Ovary (tissue), 9 donors: ENCODE data around the gene COL5A2. TPM values are rescaled to one million over a fixed set of nuclear protein-coding genes. Genes with fewer than 3 reads are reported as not detected.

ENCODE experiments used
- DNase-seq, 5 donors: peaks; one replicate each; pipeline ENCODE4 v3.0.0-alpha.2; 2019 to 2020
- H3K27ac ChIP-seq, 2 donors: fragments of 200-600 bp; one replicate each; pipeline versions ENCODE4 v1.5.1 to v1.8.0; 2019 to 2022
- H3K27me3 ChIP-seq: fragments of 200-600 bp; one replicate; pipeline ENCODE4 v1.8.0; 2022
- H3K36me3 ChIP-seq: fragments of 200-600 bp; sonication (generic); one replicate; pipeline ENCODE4 v1.5.1; 2019
- H3K4me1 ChIP-seq: one replicate; pipeline ENCODE4 v1.8.1; 2013; ENCODE audit warnings: mild to moderate bottlenecking, moderate library complexity; ENCODE audit not compliant: insufficient read depth
- H3K4me3 ChIP-seq: fragments of 200-600 bp; sonication (generic); one replicate; pipeline ENCODE4 v1.5.1; 2017
- H3K9me3 ChIP-seq, 2 donors: fragments of 200-600 bp in 1 of 2; sonication (generic) in 1 of 2; one replicate each; pipeline versions ENCODE4 v1.5.1 to v1.8.1; 2013 to 2019; ENCODE audit warnings: mild to moderate bottlenecking in 1 of 2, moderate library complexity in 1 of 2
- CTCF ChIP-seq, 3 donors: fragments of 450-650 bp in 2 of 3; fragments of 200-600 bp in 1 of 3; IDR thresholded peaks; one replicate each; pipeline versions ENCODE4 v1.5.1 to v1.8.0; 2016 to 2022; ENCODE audit warnings: antibody characterized with exemption in 3 of 3, mild to moderate bottlenecking in 1 of 3
- EP300 ChIP-seq: sonication (generic); formaldehyde crosslinking; IDR thresholded peaks from one replicate; pipeline ENCODE4 v1.6.1; 2017; ENCODE audit warnings: antibody characterized with exemption
- POLR2A ChIP-seq: fragments of 450-650 bp; IDR thresholded peaks from one replicate; pipeline ENCODE4 v1.6.1; 2017; ENCODE audit warnings: antibody characterized with exemption, mild to moderate bottlenecking, moderate library complexity
- WGBS, 3 donors: extraction: QIAGEN DNeasy Blood & Tissue Kit in 1 of 3; methylation state at CpG; one replicate each; pipeline versions ENCODE4 v1.1.5 to v1.1.7; 2013 to 2017; 5-methylcytosine and 5-hydroxymethylcytosine counted together
- intact Hi-C, 4 donors: fragments of 100-400 bp; cut with DNase I; formaldehyde crosslinking; loops; one replicate each; pipeline versions ENCODE4 v1.11.0 to v1.15.1; 2022 to 2023
- polyA plus RNA-seq, 2 donors: library from polyadenylated mRNA; stranded (reverse); fragments of 200-250 nt in 1 of 2; fragments of 350-450 nt in 1 of 2; fragmentation: Illumina TruSeq in 1 of 2; extraction: RNeasy Lipid Tissue Mini Kit (QIAGEN cat#74804) in 1 of 2; gene quantifications; one replicate each; pipeline ENCODE4 v1.2.3, GENCODE V29; 2013 to 2014
- total RNA-seq, 7 donors: library from RNA; depleted of rRNA in 2 of 7; stranded (reverse); fragments of >200 nt in 2 of 7; fragmentation: NEBNext Ultra II Directional in 3 of 7; extraction: Animal tissue kit (Norgen Biotek cat#: 25700) in 3 of 7; gene quantifications; one replicate each; pipeline versions ENCODE4 v1.1.0 to v1.2.4, GENCODE V29; 2016 to 2023
- donor health status: DM: no; HTN: no; CAD: no; lungs with moderate emphysema.
- donor health status: DM: no; HTN: no; CAD: no.
- donor health status: Bipolar disorder and iron deficiency.
- donor health status: DM: yes; HTN: yes; CAD: no.
- donor health status: DM: no; HTN: no; CAD: no.
- donor health status: DM: yes; HTN: yes; CAD: no.

The COL5A2 gene
- total and polyA plus RNA-seq, 9 donors: 25.2 to 46.8 (median 31.7) TPM

GRCh38 chr2:189013031-189013430 lies 166.5 kb downstream of the COL5A2 start:
- no peak for DNase-seq
- Histone ChIP-seq H3K27me3 (no peaks in the 10 kb centered on the region), H3K9me3 (no peaks in the 10 kb centered on the region), H3K27ac (no peak overlapping the region), H3K36me3 (no peaks in the 10 kb centered on the region), H3K4me1 (peaks cover 5% of the 10 kb centered on the region), H3K4me3 (no peak overlapping the region)
- 81 to 83% (median 82%) methylated on average over 3 of the region's 3 CpGs for WGBS, 3 donors
- intact Hi-C loops: no loop called here
- TF ChIP-seq POLR2A (no peak), EP300 (no peak), CTCF (IDR thresholded peaks at IDR 0.05) (no peak)

GRCh38 chr2:189012351-189012750 lies 167.2 kb downstream of the COL5A2 start:
- Histone ChIP-seq H3K4me3 (no peak overlapping the region), H3K36me3 (no peaks in the 10 kb centered on the region), H3K4me1 (peaks cover 5% of the 10 kb centered on the region), H3K27ac (no peak overlapping the region), H3K27me3 (no peaks in the 10 kb centered on the region), H3K9me3 (no peaks in the 10 kb centered on the region)
- intact Hi-C loops: no loop called here
- DNase-seq: no peak
- TF ChIP-seq CTCF (IDR thresholded peaks at IDR 0.05): no peak
- no peak for TF ChIP-seq EP300
- TF ChIP-seq POLR2A: no peak
- 69 to 85% (median 84%) methylated on average over 1 of the region's 1 CpG for WGBS, 3 donors

- no peaks in the 10 kb centered on the region for H3K27me3 ChIP-seq
- H3K36me3 ChIP-seq: no peaks in the 10 kb centered on the region
- no peak overlapping the region for H3K27ac ChIP-seq
- no peak for DNase-seq
- peaks cover 5% of the 10 kb centered on the region for H3K4me1 ChIP-seq
- TF ChIP-seq POLR2A (no peak), CTCF (IDR thresholded peaks at IDR 0.05) (no peak), EP300 (no peak)
- no peaks in the 10 kb centered on the region for H3K9me3 ChIP-seq
- 14 to 28% (median 15%) methylated on average over 6 of the region's 6 CpGs for WGBS, 3 donors
- H3K4me3 ChIP-seq: no peak overlapping the region
- intact Hi-C loops: no loop called here
These were observed 169.0 kb downstream of the COL5A2 start for GRCh38 chr2:189010536-189010935.

- TF ChIP-seq POLR2A (no peak), EP300 (no peak), CTCF (IDR thresholded peaks at IDR 0.05) (no peak)
- intact Hi-C loops: no loop called here
- H3K27ac ChIP-seq: no peak overlapping the region
These were observed 170.9 kb downstream of the COL5A2 start for GRCh38 chr2:189008555-189009262.

More at GRCh38 chr2:189008555-189009262, 170.9 kb downstream of the COL5A2 start:
- 86 to 94% (median 92%) methylated on average over 9 of the region's 9 CpGs for WGBS, 3 donors
- no peaks in the 10 kb centered on the region for H3K27me3 ChIP-seq
- peaks cover 2% of the 10 kb centered on the region for H3K4me1 ChIP-seq
- no peaks in the 10 kb centered on the region for H3K36me3 ChIP-seq
- no peak for DNase-seq
- H3K4me3 ChIP-seq: no peak overlapping the region
- no peaks in the 10 kb centered on the region for H3K9me3 ChIP-seq
